Stimulated activated CD4-positive, alpha-beta T cell treated with anti-CD3 and anti-CD28 coated beads, Interleukin-4, amount 100 ng/mL, for 1 hour (primary cell): ENCODE results near the gene GJB2.

Source experiments
- DNase-seq: peaks from one replicate; pipeline ENCODE4 v3.0.0-alpha.2; 2020

Gene GJB2

GRCh38 chr13:20191311-20192157 lies 1.2 kb downstream of the GJB2 start:
- no peak for DNase-seq

- DNase-seq, result no peak
Observed at GRCh38 chr13:20190481-20191310, 2.0 kb downstream of the GJB2 start.

- no peak for DNase-seq
Observed at GRCh38 chr13:20190076-20190475, 2.7 kb downstream of the GJB2 start.

- DNase-seq, result no peak
Observed at GRCh38 chr13:20188667-20189553, 3.8 kb downstream of the GJB2 start.

GRCh38 chr13:20186771-20187170 lies 6.0 kb downstream of the GJB2 start:
- no peak for DNase-seq

- no peak for DNase-seq
Observed at GRCh38 chr13:20185366-20186056, 7.2 kb downstream of the GJB2 start.

- peak; percentile 27 for DNase-seq
Observed at GRCh38 chr13:20182231-20182846, 10.4 kb downstream of the GJB2 start.

- DNase-seq, result no peak
Observed at GRCh38 chr13:20181188-20181587, 11.6 kb downstream of the GJB2 start.

- no peak for DNase-seq
Observed at GRCh38 chr13:20178156-20178555, 14.6 kb downstream of the GJB2 start.

GRCh38 chr13:20177049-20177831 lies 15.5 kb downstream of the GJB2 start:
- no peak for DNase-seq

- no peak for DNase-seq
Observed at GRCh38 chr13:20175907-20176652, 16.7 kb downstream of the GJB2 start.

- no peak for DNase-seq
Observed at GRCh38 chr13:20175406-20175794, 17.3 kb downstream of the GJB2 start.

GRCh38 chr13:20174656-20175405 lies 17.9 kb downstream of the GJB2 start:
- peak; percentile 74 for DNase-seq

GRCh38 chr13:20173116-20173746 lies 19.5 kb downstream of the GJB2 start:
- no peak for DNase-seq

- no peak for DNase-seq
Observed at GRCh38 chr13:20171364-20171763, 21.4 kb downstream of the GJB2 start.

- no peak for DNase-seq
Observed at GRCh38 chr13:20170921-20171320, 21.8 kb downstream of the GJB2 start.

- DNase-seq, result no peak
Observed at GRCh38 chr13:20168396-20168795, 24.3 kb downstream of the GJB2 start.

- no peak for DNase-seq
Observed at GRCh38 chr13:20165417-20166257, 27.1 kb downstream of the GJB2 start.
